Neural cell (in vitro differentiated cells): ENCODE data around the gene FUBP3. TPM values are rescaled to one million over a fixed set of nuclear protein-coding genes. Genes with fewer than 3 reads are reported as not detected.

Experiments
- H2AFZ ChIP-seq: fragments of 200-600, 300-800 bp; sonication (generic), shearing (Covaris generic); 2 replicates; pipeline ENCODE4 v1.6.0; 2014; ENCODE audit warnings: low read depth, mild to moderate bottlenecking, antibody characterized with exemption, low read length, moderate library complexity
- H3F3A ChIP-seq: fragments of 200-600 bp; shearing (Covaris generic); 2 replicates; pipeline ENCODE4 v1.6.1; 2016; ENCODE audit warnings: mild to moderate bottlenecking, moderate library complexity, mixed read lengths, antibody characterized with exemption, low read length; ENCODE audit not compliant: insufficient read depth, poor library complexity, severe bottlenecking
- H3K27ac ChIP-seq: fragments of 200-600, 300-800 bp; sonication (generic), shearing (Covaris generic); 2 replicates; pipeline ENCODE4 v1.5.1; 2014; ENCODE audit warnings: mild to moderate bottlenecking, low read length, moderate library complexity
- H3K27me3 ChIP-seq: fragments of 300-800, 200-600 bp; sonication (generic), shearing (Covaris generic); 2 replicates; pipeline ENCODE4 v1.6.0; 2014; ENCODE audit warnings: mild to moderate bottlenecking, low read depth, low read length, moderate library complexity; ENCODE audit not compliant: insufficient read depth
- H3K36me3 ChIP-seq: fragments of 300-800, 200-600 bp; sonication (generic), shearing (Covaris generic); 2 replicates; pipeline ENCODE4 v1.5.1; 2014; ENCODE audit warnings: mild to moderate bottlenecking, antibody characterized with exemption, low read length, moderate library complexity; ENCODE audit not compliant: insufficient read depth
- H3K4me2 ChIP-seq: fragments of 300-800, 200-600 bp; sonication (generic), shearing (Covaris generic); 2 replicates; pipeline ENCODE4 v1.6.0; 2014; ENCODE audit warnings: mild to moderate bottlenecking, low read length
- H3K4me3 ChIP-seq: fragments of 300-800, 200-600 bp; sonication (generic), shearing (Covaris generic); 2 replicates; pipeline ENCODE4 v1.5.1; 2014; ENCODE audit warnings: mild to moderate bottlenecking, low read length, moderate library complexity
- H3K79me2 ChIP-seq: fragments of 200-600 bp; shearing (Covaris generic); replicated peaks from 2 replicates; pipeline ENCODE4 v1.6.0; 2014; ENCODE audit warnings: mild to moderate bottlenecking, low read length, moderate library complexity; ENCODE audit not compliant: insufficient read depth
- H3K9ac ChIP-seq: fragments of 300-800, 200-600 bp; sonication (generic), shearing (Covaris generic); 2 replicates; pipeline ENCODE4 v1.6.1; 2016; ENCODE audit warnings: mild to moderate bottlenecking, low read length, mixed read lengths
- H3K9me2 ChIP-seq: fragments of 200-600 bp; shearing (Covaris generic); 2 replicates; pipeline ENCODE4 v1.6.1; 2016; ENCODE audit warnings: mild to moderate bottlenecking, low read length, mixed read lengths; ENCODE audit not compliant: insufficient read depth
- H3K9me3 ChIP-seq: fragments of 200-600, 300-800 bp; sonication (generic), shearing (Covaris generic); 2 replicates; pipeline ENCODE4 v1.6.1; 2016; ENCODE audit warnings: mild to moderate bottlenecking, mixed run types, low read length, moderate library complexity, mixed read lengths
- H4K20me1 ChIP-seq: fragments of 200-600 bp; shearing (Covaris generic); 2 replicates; pipeline ENCODE4 v1.6.1; 2016; ENCODE audit warnings: mild to moderate bottlenecking, mixed run types; ENCODE audit not compliant: insufficient read depth
- EP300 ChIP-seq: fragments of 450-650 bp; conservative IDR thresholded peaks from 2 replicates; pipeline ENCODE4 v1.6.1; 2014; ENCODE audit warnings: antibody characterized with exemption, mild to moderate bottlenecking, moderate library complexity; ENCODE audit not compliant: poor library complexity, severe bottlenecking
- EZH2 ChIP-seq: fragments of 200-600, 300-800 bp; shearing (Covaris generic), sonication (generic); IDR thresholded peaks from 2 replicates; pipeline ENCODE4 v1.6.1; 2014; ENCODE audit warnings: antibody characterized with exemption, low read length, borderline replicate concordance, mild to moderate bottlenecking; ENCODE audit not compliant: insufficient read depth, poor library complexity, severe bottlenecking
- MXI1 ChIP-seq: fragments of 450-650 bp; conservative IDR thresholded peaks from 2 replicates; pipeline ENCODE4 v1.6.1; 2014; ENCODE audit warnings: antibody characterized with exemption, mild to moderate bottlenecking; ENCODE audit not compliant: poor library complexity, severe bottlenecking
- POLR2AphosphoS5 ChIP-seq: IDR thresholded peaks from 2 replicates; pipeline ENCODE4 v1.6.1; 2012
- RAD21 ChIP-seq: fragments of 450-650 bp; conservative IDR thresholded peaks from 2 replicates; pipeline ENCODE4 v1.6.1; 2014; ENCODE audit warnings: antibody characterized with exemption, mild to moderate bottlenecking, moderate library complexity
- SMC3 ChIP-seq: fragments of 450-650 bp; conservative IDR thresholded peaks from 2 replicates; pipeline ENCODE4 v1.6.1; 2014; ENCODE audit warnings: antibody characterized with exemption, mild to moderate bottlenecking, moderate library complexity; ENCODE audit not compliant: poor library complexity
- TAF1 ChIP-seq: IDR thresholded peaks from 2 replicates; pipeline ENCODE4 v1.6.1; 2012; ENCODE audit warnings: low read depth
- polyA plus RNA-seq: library from polyadenylated mRNA; depleted of rRNA; stranded (reverse); fragments of >200 nt; gene quantifications from 2 replicates; pipeline ENCODE4 v1.2.3, GENCODE V29; 2014
- TF ChIP-seq, protein P1 (sequence below): fragments of 450-650 bp; IDR thresholded peaks from 2 replicates; pipeline ENCODE4 v1.5.1; 2014; ENCODE audit warnings: antibody characterized with exemption, mild to moderate bottlenecking, moderate library complexity; ENCODE audit not compliant: poor library complexity, severe bottlenecking
- TF ChIP-seq, protein P2 (sequence below): IDR thresholded peaks from 2 replicates; pipeline ENCODE4 v1.6.1; 2012; ENCODE audit warnings: borderline replicate concordance

FUBP3 gene
- polyA plus RNA-seq, 1 donor from 2014 or later, result 70.5 TPM

DNA sequence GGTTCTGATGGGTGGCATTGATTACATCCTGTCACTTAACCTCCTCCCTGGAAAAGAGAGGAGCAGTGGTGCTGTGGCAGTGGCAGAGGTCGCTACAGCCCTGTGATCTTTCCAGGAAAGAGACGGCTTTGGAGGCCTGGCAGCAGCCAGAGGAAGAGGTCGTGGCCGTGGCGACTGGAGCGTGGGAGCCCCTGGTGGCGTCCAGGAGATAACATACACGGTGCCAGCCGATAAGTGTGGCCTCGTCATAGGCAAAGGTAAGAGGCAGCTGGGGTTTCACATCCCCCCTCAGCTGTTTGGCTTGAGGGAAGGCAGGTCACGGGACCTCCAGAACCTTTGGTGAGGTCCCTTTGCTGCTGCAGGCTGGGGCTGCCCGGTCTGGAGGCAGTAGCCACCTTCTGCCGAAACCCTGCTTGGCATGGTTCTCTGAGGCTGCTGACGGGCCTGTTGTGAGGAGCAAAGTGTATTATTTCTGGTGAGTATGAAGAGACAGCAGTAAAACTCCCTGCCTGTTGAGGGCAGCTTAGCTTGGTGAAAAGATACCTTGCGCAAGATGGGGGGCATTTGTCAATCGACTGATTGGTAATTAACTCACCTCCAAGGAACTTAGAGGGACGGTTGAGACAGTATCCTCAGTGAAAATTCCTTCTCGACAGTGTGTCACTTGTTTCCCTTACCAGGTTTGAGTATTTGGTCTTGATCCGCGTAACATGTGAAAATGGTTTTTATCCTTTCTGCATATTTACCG is 47.0 kb downstream of the FUBP3 start:
- Histone ChIP-seq H3K27ac (no peak overlapping the region), H4K20me1 (no peaks in the 10 kb centered on the region), H3F3A (no peaks in the 10 kb centered on the region), H3K9me2 (no peaks in the 10 kb centered on the region), H3K9me3 (no peaks in the 10 kb centered on the region), H3K27me3 (no peaks in the 10 kb centered on the region), H3K4me2 (no peak overlapping the region), H3K79me2 (no peaks in the 10 kb centered on the region), H3K9ac (no peak overlapping the region), H3K36me3 (no peaks in the 10 kb centered on the region), H2AFZ (no peak overlapping the region), H3K4me3 (no peak overlapping the region)
- TF ChIP-seq EZH2, result no peak
- TF ChIP-seq, protein P1, sequence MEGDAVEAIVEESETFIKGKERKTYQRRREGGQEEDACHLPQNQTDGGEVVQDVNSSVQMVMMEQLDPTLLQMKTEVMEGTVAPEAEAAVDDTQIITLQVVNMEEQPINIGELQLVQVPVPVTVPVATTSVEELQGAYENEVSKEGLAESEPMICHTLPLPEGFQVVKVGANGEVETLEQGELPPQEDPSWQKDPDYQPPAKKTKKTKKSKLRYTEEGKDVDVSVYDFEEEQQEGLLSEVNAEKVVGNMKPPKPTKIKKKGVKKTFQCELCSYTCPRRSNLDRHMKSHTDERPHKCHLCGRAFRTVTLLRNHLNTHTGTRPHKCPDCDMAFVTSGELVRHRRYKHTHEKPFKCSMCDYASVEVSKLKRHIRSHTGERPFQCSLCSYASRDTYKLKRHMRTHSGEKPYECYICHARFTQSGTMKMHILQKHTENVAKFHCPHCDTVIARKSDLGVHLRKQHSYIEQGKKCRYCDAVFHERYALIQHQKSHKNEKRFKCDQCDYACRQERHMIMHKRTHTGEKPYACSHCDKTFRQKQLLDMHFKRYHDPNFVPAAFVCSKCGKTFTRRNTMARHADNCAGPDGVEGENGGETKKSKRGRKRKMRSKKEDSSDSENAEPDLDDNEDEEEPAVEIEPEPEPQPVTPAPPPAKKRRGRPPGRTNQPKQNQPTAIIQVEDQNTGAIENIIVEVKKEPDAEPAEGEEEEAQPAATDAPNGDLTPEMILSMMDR, result no peak
- no peak for TF ChIP-seq TAF1
- TF ChIP-seq, protein P2, sequence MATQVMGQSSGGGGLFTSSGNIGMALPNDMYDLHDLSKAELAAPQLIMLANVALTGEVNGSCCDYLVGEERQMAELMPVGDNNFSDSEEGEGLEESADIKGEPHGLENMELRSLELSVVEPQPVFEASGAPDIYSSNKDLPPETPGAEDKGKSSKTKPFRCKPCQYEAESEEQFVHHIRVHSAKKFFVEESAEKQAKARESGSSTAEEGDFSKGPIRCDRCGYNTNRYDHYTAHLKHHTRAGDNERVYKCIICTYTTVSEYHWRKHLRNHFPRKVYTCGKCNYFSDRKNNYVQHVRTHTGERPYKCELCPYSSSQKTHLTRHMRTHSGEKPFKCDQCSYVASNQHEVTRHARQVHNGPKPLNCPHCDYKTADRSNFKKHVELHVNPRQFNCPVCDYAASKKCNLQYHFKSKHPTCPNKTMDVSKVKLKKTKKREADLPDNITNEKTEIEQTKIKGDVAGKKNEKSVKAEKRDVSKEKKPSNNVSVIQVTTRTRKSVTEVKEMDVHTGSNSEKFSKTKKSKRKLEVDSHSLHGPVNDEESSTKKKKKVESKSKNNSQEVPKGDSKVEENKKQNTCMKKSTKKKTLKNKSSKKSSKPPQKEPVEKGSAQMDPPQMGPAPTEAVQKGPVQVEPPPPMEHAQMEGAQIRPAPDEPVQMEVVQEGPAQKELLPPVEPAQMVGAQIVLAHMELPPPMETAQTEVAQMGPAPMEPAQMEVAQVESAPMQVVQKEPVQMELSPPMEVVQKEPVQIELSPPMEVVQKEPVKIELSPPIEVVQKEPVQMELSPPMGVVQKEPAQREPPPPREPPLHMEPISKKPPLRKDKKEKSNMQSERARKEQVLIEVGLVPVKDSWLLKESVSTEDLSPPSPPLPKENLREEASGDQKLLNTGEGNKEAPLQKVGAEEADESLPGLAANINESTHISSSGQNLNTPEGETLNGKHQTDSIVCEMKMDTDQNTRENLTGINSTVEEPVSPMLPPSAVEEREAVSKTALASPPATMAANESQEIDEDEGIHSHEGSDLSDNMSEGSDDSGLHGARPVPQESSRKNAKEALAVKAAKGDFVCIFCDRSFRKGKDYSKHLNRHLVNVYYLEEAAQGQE, result no peak
- TF ChIP-seq RAD21, result no peak

DNA sequence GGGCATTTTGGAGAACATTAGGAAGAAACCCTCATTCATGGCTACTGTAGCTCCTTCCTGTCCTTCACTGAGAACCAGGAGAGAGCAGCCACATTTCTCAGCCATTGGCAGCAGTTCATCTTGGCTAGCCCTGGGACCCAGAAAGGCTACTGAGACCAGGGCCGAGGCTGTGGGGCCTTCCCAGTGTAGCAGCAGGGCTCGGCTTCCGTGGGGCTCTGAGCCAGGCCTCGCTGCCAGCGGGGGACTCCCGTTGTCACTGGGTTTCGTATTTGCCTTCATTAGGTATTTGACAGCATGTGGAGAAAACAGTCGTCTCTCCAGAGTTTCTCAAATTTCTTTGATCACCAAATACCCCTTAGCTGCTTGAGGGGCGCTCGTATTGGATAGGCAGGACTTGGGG is 47.7 kb downstream of the FUBP3 start:
- Histone ChIP-seq H3K9me2 (no peaks in the 10 kb centered on the region), H2AFZ (no peak overlapping the region), H3K4me2 (no peak overlapping the region), H3K79me2 (no peaks in the 10 kb centered on the region), H4K20me1 (no peaks in the 10 kb centered on the region), H3K27me3 (no peaks in the 10 kb centered on the region), H3F3A (no peaks in the 10 kb centered on the region), H3K9me3 (no peaks in the 10 kb centered on the region), H3K9ac (no peak overlapping the region), H3K4me3 (no peak overlapping the region), H3K36me3 (no peaks in the 10 kb centered on the region), H3K27ac (no peak overlapping the region)
- no peak for TF ChIP-seq EP300
- TF ChIP-seq EZH2, result no peak
- TF ChIP-seq POLR2AphosphoS5, result no peak
- TF ChIP-seq, protein P2, result no peak
- no peak for TF ChIP-seq MXI1
- TF ChIP-seq SMC3, result no peak
